Ovary (tissue), 9 donors: Measurements from ENCODE around the gene NKX6-2. TPM values are rescaled to one million over a fixed set of nuclear protein-coding genes. Genes with fewer than 3 reads are reported as not detected.

Experiments
- DNase-seq, 5 donors: peaks; one replicate each; pipeline ENCODE4 v3.0.0-alpha.2; 2019 to 2020
- H3K27ac ChIP-seq, 2 donors: fragments of 200-600 bp; one replicate each; pipeline versions ENCODE4 v1.5.1 to v1.8.0; 2019 to 2022
- H3K27me3 ChIP-seq: fragments of 200-600 bp; one replicate; pipeline ENCODE4 v1.8.0; 2022
- H3K36me3 ChIP-seq: fragments of 200-600 bp; sonication (generic); one replicate; pipeline ENCODE4 v1.5.1; 2019
- H3K4me1 ChIP-seq: one replicate; pipeline ENCODE4 v1.8.1; 2013; ENCODE audit warnings: mild to moderate bottlenecking, moderate library complexity; ENCODE audit not compliant: insufficient read depth
- H3K4me3 ChIP-seq: fragments of 200-600 bp; sonication (generic); one replicate; pipeline ENCODE4 v1.5.1; 2017
- H3K9me3 ChIP-seq, 2 donors: fragments of 200-600 bp in 1 of 2; sonication (generic) in 1 of 2; one replicate each; pipeline versions ENCODE4 v1.5.1 to v1.8.1; 2013 to 2019; ENCODE audit warnings: mild to moderate bottlenecking in 1 of 2, moderate library complexity in 1 of 2
- EP300 ChIP-seq: sonication (generic); formaldehyde crosslinking; IDR thresholded peaks from one replicate; pipeline ENCODE4 v1.6.1; 2017; ENCODE audit warnings: antibody characterized with exemption
- POLR2A ChIP-seq: fragments of 450-650 bp; IDR thresholded peaks from one replicate; pipeline ENCODE4 v1.6.1; 2017; ENCODE audit warnings: antibody characterized with exemption, mild to moderate bottlenecking, moderate library complexity
- WGBS, 3 donors: extraction: QIAGEN DNeasy Blood & Tissue Kit in 1 of 3; methylation state at CpG; one replicate each; pipeline versions ENCODE4 v1.1.5 to v1.1.7; 2013 to 2017; 5-methylcytosine and 5-hydroxymethylcytosine counted together
- intact Hi-C, 4 donors: fragments of 100-400 bp; cut with DNase I; formaldehyde crosslinking; loops; one replicate each; pipeline versions ENCODE4 v1.11.0 to v1.15.1; 2022 to 2023
- polyA plus RNA-seq, 2 donors: library from polyadenylated mRNA; stranded (reverse); fragments of 200-250 nt in 1 of 2; fragments of 350-450 nt in 1 of 2; fragmentation: Illumina TruSeq in 1 of 2; extraction: RNeasy Lipid Tissue Mini Kit (QIAGEN cat#74804) in 1 of 2; gene quantifications; one replicate each; pipeline ENCODE4 v1.2.3, GENCODE V29; 2013 to 2014
- total RNA-seq, 7 donors: library from RNA; depleted of rRNA in 2 of 7; stranded (reverse); fragments of >200 nt in 2 of 7; fragmentation: NEBNext Ultra II Directional in 3 of 7; extraction: Animal tissue kit (Norgen Biotek cat#: 25700) in 3 of 7; gene quantifications; one replicate each; pipeline versions ENCODE4 v1.1.0 to v1.2.4, GENCODE V29; 2016 to 2023
- TF ChIP-seq, protein P1 (sequence below), 3 donors: fragments of 450-650 bp in 2 of 3; fragments of 200-600 bp in 1 of 3; IDR thresholded peaks; one replicate each; pipeline versions ENCODE4 v1.5.1 to v1.8.0; 2016 to 2022; ENCODE audit warnings: antibody characterized with exemption in 3 of 3, mild to moderate bottlenecking in 1 of 3
- donor health status: DM: no; HTN: no; CAD: no; lungs with moderate emphysema.
- donor health status: DM: no; HTN: no; CAD: no.
- donor health status: Bipolar disorder and iron deficiency.
- donor health status: DM: yes; HTN: yes; CAD: no.
- donor health status: DM: no; HTN: no; CAD: no.
- donor health status: DM: yes; HTN: yes; CAD: no.

NKX6-2 gene
- total and polyA plus RNA-seq, 9 donors, result not detected

DNA sequence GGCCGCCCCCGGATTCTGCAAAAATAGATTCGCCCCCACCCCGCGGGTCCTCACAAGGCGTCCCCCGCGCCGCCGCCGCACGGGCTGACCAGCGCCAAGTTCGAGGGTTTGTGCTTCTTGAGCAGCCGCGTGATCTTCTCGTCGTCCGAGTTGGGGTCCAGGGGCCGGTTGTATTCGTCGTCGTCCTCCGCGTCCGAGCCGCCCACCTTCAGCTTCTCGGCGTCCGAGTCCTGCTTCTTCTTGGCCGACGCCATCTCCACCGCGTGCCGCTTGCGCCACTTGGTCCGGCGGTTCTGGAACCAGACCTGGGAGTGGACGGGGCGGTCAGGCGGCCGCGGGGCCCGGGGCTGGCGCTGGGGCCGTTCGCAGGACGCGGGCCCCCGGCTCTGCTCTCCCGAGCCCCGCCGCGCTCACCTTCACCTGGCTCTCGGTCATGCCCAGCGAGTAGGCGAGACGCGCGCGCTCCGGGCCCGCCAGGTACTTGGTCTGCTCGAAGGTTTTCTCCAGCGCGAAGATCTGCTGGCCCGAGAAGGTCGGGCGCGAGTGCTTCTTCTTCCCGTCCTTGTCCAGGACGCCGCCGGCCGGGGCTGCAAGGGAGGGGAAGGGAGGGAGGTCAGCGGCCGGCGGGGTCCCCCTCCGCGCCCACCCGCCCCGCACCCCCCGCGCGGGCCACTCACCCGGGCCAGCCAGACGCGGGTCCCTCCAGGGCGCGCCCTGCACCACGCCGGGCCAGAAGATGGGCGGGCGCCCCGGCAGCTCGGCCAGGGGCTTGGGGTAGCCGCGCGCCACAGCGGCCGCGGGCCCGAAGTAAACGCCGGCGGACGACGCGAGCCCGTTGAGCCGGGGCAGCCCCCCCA, 853 bp downstream of the NKX6-2 start:
- intact Hi-C loops, result loop anchor here in 1 of 4 donors (10.0 kb wide), 1 partner anchor 240 kb away; no protein-coding TSS in a partner anchor
- H3K36me3 ChIP-seq, result no peaks in the 10 kb centered on the region
- H3K4me1 ChIP-seq, result no peaks in the 10 kb centered on the region
- DNase-seq, result no peak
- no peak overlapping the region for H3K4me3 ChIP-seq
- H3K9me3 ChIP-seq, result peaks cover 0 to 6% of the 10 kb centered on the region in 2 donors
- H3K27ac ChIP-seq, result no peak overlapping the region
- WGBS, 3 donors, result 2 to 5% (median 4%) methylated on average over 39 to 111 of the region's 111 CpGs
- H3K27me3 ChIP-seq, result peaks cover 16% of the 10 kb centered on the region
- no peak for TF ChIP-seq POLR2A
- TF ChIP-seq EP300, result no peak
- TF ChIP-seq, protein P1, sequence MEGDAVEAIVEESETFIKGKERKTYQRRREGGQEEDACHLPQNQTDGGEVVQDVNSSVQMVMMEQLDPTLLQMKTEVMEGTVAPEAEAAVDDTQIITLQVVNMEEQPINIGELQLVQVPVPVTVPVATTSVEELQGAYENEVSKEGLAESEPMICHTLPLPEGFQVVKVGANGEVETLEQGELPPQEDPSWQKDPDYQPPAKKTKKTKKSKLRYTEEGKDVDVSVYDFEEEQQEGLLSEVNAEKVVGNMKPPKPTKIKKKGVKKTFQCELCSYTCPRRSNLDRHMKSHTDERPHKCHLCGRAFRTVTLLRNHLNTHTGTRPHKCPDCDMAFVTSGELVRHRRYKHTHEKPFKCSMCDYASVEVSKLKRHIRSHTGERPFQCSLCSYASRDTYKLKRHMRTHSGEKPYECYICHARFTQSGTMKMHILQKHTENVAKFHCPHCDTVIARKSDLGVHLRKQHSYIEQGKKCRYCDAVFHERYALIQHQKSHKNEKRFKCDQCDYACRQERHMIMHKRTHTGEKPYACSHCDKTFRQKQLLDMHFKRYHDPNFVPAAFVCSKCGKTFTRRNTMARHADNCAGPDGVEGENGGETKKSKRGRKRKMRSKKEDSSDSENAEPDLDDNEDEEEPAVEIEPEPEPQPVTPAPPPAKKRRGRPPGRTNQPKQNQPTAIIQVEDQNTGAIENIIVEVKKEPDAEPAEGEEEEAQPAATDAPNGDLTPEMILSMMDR (IDR thresholded peaks at IDR 0.05), result no peak

GRCh38 chr10:132783940-132784865, 1.7 kb downstream of the NKX6-2 start:
- H3K4me1 ChIP-seq, result no peaks in the 10 kb centered on the region
- H3K36me3 ChIP-seq, result no peaks in the 10 kb centered on the region
- H3K9me3 ChIP-seq, result peaks cover 0 to 6% of the 10 kb centered on the region in 2 donors
- 21 to 23% (median 21%) methylated on average over 104 to 106 of the region's 106 CpGs for WGBS, 3 donors
- TF ChIP-seq, protein P1 (IDR thresholded peaks at IDR 0.05), result no peak
- TF ChIP-seq EP300, result no peak
- TF ChIP-seq POLR2A, result no peak
- H3K4me3 ChIP-seq, result no peak overlapping the region
- intact Hi-C loops, result loop anchor here in 1 of 4 donors (10.0 kb wide), 1 partner anchor 239 kb away; no protein-coding TSS in a partner anchor
- DNase-seq, result no peak
- peaks cover 15% of the 10 kb centered on the region for H3K27me3 ChIP-seq
- H3K27ac ChIP-seq, result no peak overlapping the region

- Histone ChIP-seq H3K27me3 (peaks cover 14% of the 10 kb centered on the region), H3K4me3 (no peak overlapping the region), H3K36me3 (no peaks in the 10 kb centered on the region), H3K4me1 (no peaks in the 10 kb centered on the region), H3K27ac (no peak overlapping the region), H3K9me3 (peaks cover 0 to 6% of the 10 kb centered on the region in 2 donors)
- no peak for DNase-seq
- TF ChIP-seq, protein P1 (IDR thresholded peaks at IDR 0.05), result no peak
- TF ChIP-seq EP300, result no peak
- WGBS, 3 donors, result 93 to 95% (median 95%) methylated on average over 30 of the region's 30 CpGs
- intact Hi-C loops, result loop anchor here in 1 of 4 donors (10.0 kb wide), 1 partner anchor 239 kb away; no protein-coding TSS in a partner anchor
Observed at GRCh38 chr10:132783165-132783939, 2.6 kb downstream of the NKX6-2 start.
